Measurements from ENCODE around the gene GP1BB. TPM values are rescaled to one million over a fixed set of nuclear protein-coding genes. Genes with fewer than 3 reads are reported as not detected.
A peak's percentile ranks its signal among the peaks of the same experiment; 100 is the strongest.

GP1BB gene
- total and polyA plus RNA-seq, 2 of the 13 experiments (the other 11 are each of a cell fraction or from before 2014, with no cell fraction given) = not detected

DNA sequence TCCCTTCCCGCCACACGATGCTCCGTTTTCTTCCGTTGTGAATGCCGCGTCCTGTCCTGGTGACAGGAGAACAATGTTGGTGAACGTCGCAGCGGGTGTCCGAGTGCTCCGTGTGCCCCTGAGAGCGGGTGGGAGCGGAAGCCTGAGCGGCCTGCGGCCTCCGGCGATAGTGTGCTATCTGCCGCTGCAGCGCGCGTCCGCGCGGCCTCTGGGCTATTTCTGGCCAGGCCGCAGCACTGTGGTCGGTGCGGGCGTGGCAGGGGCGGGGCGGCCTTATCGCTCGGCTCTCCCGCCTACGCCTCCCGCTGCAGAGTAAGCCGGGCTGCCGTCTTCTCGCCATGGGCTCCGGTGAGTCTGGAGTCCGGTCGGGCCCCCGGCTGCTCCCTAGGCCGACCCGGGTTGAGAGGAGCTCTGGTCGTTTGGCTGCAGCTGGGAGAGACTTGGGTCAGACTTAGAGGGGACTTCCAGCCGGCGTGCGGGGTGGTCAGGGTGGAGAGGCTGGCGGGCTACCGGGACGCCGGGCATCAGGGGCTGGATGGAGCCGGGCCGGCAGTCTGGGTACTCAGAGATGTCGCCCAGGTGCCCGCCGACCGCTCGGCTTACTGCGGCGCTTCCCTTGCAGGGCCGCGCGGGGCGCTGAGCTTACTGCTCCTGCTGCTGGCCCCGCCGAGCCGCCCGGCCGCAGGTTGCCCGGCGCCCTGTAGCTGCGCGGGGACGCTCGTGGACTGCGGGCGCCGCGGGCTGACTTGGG lies at the start of gene GP1BB (continued):
- no peak for TF ChIP-seq MTA1 (CRISPR knock-in tag; IDR thresholded peaks at IDR 0.05; ENCODE audit: borderline replicate concordance)
- TF ChIP-seq ZNF788 (CRISPR knock-in tag; IDR thresholded peaks at IDR 0.05; ENCODE audit: borderline replicate concordance) = no peak
- TF ChIP-seq ZNF234 (CRISPR knock-in tag; conservative IDR thresholded peaks at IDR 0.05) = no peak
- no peak for TF ChIP-seq ZSCAN9 (CRISPR knock-in tag; IDR thresholded peaks at IDR 0.05; ENCODE audit: borderline replicate concordance)
- TF ChIP-seq ONECUT2 (CRISPR knock-in tag; IDR thresholded peaks at IDR 0.05) = no peak
- TF ChIP-seq ZNF607 (CRISPR knock-in tag; IDR thresholded peaks at IDR 0.05; ENCODE audit: borderline replicate concordance) = no peak; the same call in 1 of the 2 replicates
- TF ChIP-seq ZFP62 (CRISPR knock-in tag; IDR thresholded peaks at IDR 0.05) = no peak
- no peak for TF ChIP-seq RARA (CRISPR knock-in tag; IDR thresholded peaks at IDR 0.05)
- no peak for TF ChIP-seq ZBTB7A (CRISPR knock-in tag; IDR thresholded peaks at IDR 0.05)
- no peak for TF ChIP-seq HMGA1 (CRISPR knock-in tag; conservative IDR thresholded peaks at IDR 0.05)
- peak; percentile 58; the same call in 1 of the 2 replicates for TF ChIP-seq KDM2A (CRISPR knock-in tag; IDR thresholded peaks at IDR 0.05; ENCODE audit: borderline replicate concordance, low read depth)
- peak; percentile 56; the same call in 1 of the 2 replicates for TF ChIP-seq GABPB1 (CRISPR knock-in tag; IDR thresholded peaks at IDR 0.05)
- TF ChIP-seq HIVEP1 (CRISPR knock-in tag; IDR thresholded peaks at IDR 0.05) = peak; percentile 66; the same call in 1 of the 2 replicates
- TF ChIP-seq NBN (conservative IDR thresholded peaks at IDR 0.05) = no peak
- no peak for TF ChIP-seq ZNF746 (CRISPR knock-in tag; IDR thresholded peaks at IDR 0.05)
- no peak for TF ChIP-seq ZNF577 (CRISPR knock-in tag; IDR thresholded peaks at IDR 0.05; ENCODE audit: borderline replicate concordance, low read depth)
- TF ChIP-seq, protein P1, sequence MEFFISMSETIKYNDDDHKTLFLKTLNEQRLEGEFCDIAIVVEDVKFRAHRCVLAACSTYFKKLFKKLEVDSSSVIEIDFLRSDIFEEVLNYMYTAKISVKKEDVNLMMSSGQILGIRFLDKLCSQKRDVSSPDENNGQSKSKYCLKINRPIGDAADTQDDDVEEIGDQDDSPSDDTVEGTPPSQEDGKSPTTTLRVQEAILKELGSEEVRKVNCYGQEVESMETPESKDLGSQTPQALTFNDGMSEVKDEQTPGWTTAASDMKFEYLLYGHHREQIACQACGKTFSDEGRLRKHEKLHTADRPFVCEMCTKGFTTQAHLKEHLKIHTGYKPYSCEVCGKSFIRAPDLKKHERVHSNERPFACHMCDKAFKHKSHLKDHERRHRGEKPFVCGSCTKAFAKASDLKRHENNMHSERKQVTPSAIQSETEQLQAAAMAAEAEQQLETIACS (CRISPR knock-in tag; IDR thresholded peaks at IDR 0.05) = no peak; the same call in none of the 2 replicates
- peak; percentile 22; the same call in 1 of the 2 replicates for TF ChIP-seq SALL1 (CRISPR knock-in tag; IDR thresholded peaks at IDR 0.05)
- TF ChIP-seq ZNF772 (CRISPR knock-in tag; IDR thresholded peaks at IDR 0.05) = no peak
- TF ChIP-seq, protein P2, sequence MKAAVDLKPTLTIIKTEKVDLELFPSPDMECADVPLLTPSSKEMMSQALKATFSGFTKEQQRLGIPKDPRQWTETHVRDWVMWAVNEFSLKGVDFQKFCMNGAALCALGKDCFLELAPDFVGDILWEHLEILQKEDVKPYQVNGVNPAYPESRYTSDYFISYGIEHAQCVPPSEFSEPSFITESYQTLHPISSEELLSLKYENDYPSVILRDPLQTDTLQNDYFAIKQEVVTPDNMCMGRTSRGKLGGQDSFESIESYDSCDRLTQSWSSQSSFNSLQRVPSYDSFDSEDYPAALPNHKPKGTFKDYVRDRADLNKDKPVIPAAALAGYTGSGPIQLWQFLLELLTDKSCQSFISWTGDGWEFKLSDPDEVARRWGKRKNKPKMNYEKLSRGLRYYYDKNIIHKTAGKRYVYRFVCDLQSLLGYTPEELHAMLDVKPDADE (CRISPR knock-in tag; IDR thresholded peaks at IDR 0.05) = no peak
- no peak for TF ChIP-seq ZNF260 (CRISPR knock-in tag; IDR thresholded peaks at IDR 0.05; ENCODE audit: borderline replicate concordance, low read depth)
- TF ChIP-seq ZNF552 (CRISPR knock-in tag; IDR thresholded peaks at IDR 0.05; ENCODE audit: borderline replicate concordance) = no peak
- TF ChIP-seq ZMYM2 (CRISPR knock-in tag; IDR thresholded peaks at IDR 0.05) = no peak
- TF ChIP-seq, protein P3, sequence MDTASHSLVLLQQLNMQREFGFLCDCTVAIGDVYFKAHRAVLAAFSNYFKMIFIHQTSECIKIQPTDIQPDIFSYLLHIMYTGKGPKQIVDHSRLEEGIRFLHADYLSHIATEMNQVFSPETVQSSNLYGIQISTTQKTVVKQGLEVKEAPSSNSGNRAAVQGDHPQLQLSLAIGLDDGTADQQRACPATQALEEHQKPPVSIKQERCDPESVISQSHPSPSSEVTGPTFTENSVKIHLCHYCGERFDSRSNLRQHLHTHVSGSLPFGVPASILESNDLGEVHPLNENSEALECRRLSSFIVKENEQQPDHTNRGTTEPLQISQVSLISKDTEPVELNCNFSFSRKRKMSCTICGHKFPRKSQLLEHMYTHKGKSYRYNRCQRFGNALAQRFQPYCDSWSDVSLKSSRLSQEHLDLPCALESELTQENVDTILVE (CRISPR knock-in tag; IDR thresholded peaks at IDR 0.05) = no peak
- TF ChIP-seq SETDB1 (CRISPR knock-in tag; IDR thresholded peaks at IDR 0.05; ENCODE audit: borderline replicate concordance) = no peak
- TF ChIP-seq, protein P4, sequence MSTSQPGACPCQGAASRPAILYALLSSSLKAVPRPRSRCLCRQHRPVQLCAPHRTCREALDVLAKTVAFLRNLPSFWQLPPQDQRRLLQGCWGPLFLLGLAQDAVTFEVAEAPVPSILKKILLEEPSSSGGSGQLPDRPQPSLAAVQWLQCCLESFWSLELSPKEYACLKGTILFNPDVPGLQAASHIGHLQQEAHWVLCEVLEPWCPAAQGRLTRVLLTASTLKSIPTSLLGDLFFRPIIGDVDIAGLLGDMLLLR (CRISPR knock-in tag; IDR thresholded peaks at IDR 0.05) = peak; percentile 63; the same call in 1 of the 2 replicates

Measured in HepG2 (cell line).